GM12878 (cell line): ENCODE data around the gene MYG1. TPM values are rescaled to one million over a fixed set of nuclear protein-coding genes. Genes with fewer than 3 reads are reported as not detected.

Experiments
- ATAC-seq: fragments of 200-7000 bp; cut with Tn5 transposase; 3 replicates; pipeline ENCODE4 v1.9.1; 2020; ENCODE audit warnings: mild to moderate bottlenecking, moderate library complexity
- BruUV-seq: library from RNA; stranded (reverse); fragments of 400-500 nt; replicated peaks from 2 replicates; lab custom pipeline; 2021; lab: Mats Ljungman, UMichigan
- CTCF ChIA-PET: fragments of 300-600 bp; sonication (Branson Sonifier 250); formaldehyde crosslinking; extraction: SDS; loops from one replicate; lab custom pipeline; 2021; ENCODE audit warnings: inconsistent platforms; lab: Yijun Ruan, JAX
- POLR2A ChIA-PET: fragments of 350-600 bp; formaldehyde crosslinking; extraction: SDS; loops from one replicate; lab custom pipeline; 2021; ENCODE audit warnings: inconsistent platforms; lab: Charles Lee
- RAD21 ChIA-PET: fragments of 300-600 bp; sonication (Branson Sonifier 250); formaldehyde crosslinking; loops from one replicate; lab custom pipeline; 2023; ENCODE audit warnings: antibody characterized with exemption; ENCODE audit not compliant: unreplicated experiment; lab: Charles Lee
- SMC1A ChIA-PET: fragments of 300-600 bp; sonication (Branson Sonifier 250); formaldehyde crosslinking; loops from one replicate; lab custom pipeline; 2023; ENCODE audit not compliant: unreplicated experiment, uncharacterized antibody; lab: Charles Lee
- DNase-seq: peaks from one replicate; pipeline ENCODE4 v3.0.0-alpha.2; 2011; ENCODE audit warnings: low read depth, low spot score
- FAIRE-seq: peaks from 3 replicates; lab custom pipeline; 2011; peaks lifted over from hg19 to GRCh38; lab: Jason Lieb, UNC
- H2AFZ ChIP-seq: 2 replicates; pipeline ENCODE4 v1.6.0; 2011; ENCODE audit warnings: low read depth, low read length, control low read depth; ENCODE audit not compliant: control insufficient read depth
- H3K27ac ChIP-seq: 2 replicates; pipeline ENCODE4 v1.5.1; 2011; ENCODE audit warnings: control low read depth; ENCODE audit not compliant: control insufficient read depth, insufficient read depth
- H3K27me3 ChIP-seq, 2 experiments: replicated peaks in 1 of 2; 2 replicates each; pipeline versions ENCODE4 v1.6.0 to v1.6.1; 2011; ENCODE audit warnings: low read length in 1 of 2; ENCODE audit not compliant: control insufficient read depth in 2 of 2, insufficient read depth in 2 of 2
- H3K36me3 ChIP-seq, 2 experiments: 2 replicates each; pipeline ENCODE4 v1.5.1; 2011; ENCODE audit warnings: low read length in 1 of 2; ENCODE audit not compliant: control insufficient read depth in 2 of 2, insufficient read depth in 2 of 2
- H3K4me1 ChIP-seq: 2 replicates; pipeline ENCODE4 v1.6.1; 2011; ENCODE audit warnings: mild to moderate bottlenecking, low read length, moderate library complexity, mixed read lengths; ENCODE audit not compliant: control insufficient read depth, insufficient read depth
- H3K4me2 ChIP-seq: 2 replicates; pipeline ENCODE4 v1.6.0; 2011; ENCODE audit warnings: control low read depth; ENCODE audit not compliant: control insufficient read depth, insufficient read depth
- H3K4me3 ChIP-seq: fragments of 200-600 bp; sonication (generic); 2 replicates; pipeline ENCODE4 v1.5.1; 2016
- H3K79me2 ChIP-seq: 2 replicates; pipeline ENCODE4 v1.6.0; 2011; ENCODE audit warnings: low read length; ENCODE audit not compliant: control insufficient read depth, insufficient read depth
- H3K9ac ChIP-seq: 2 replicates; pipeline ENCODE4 v1.8.0; 2011; ENCODE audit warnings: low read length, control low read depth, mixed read lengths; ENCODE audit not compliant: control insufficient read depth, insufficient read depth
- H3K9me3 ChIP-seq: replicated peaks from 3 replicates; pipeline ENCODE4 v1.5.1; 2011; ENCODE audit warnings: mild to moderate bottlenecking, low read length; ENCODE audit not compliant: control insufficient read depth, insufficient read depth
- H4K20me1 ChIP-seq: 2 replicates; pipeline ENCODE4 v1.6.0; 2011; ENCODE audit not compliant: control insufficient read depth, insufficient read depth
- CBFB ChIP-seq: IDR thresholded peaks from 2 replicates; pipeline ENCODE4 v1.6.1; 2016; ENCODE audit warnings: antibody characterized with exemption, low read depth
- EGR1 ChIP-seq, 2 experiments: IDR thresholded peaks; 1 replicate in 1 of 2; 2 replicates in 1 of 2; pipeline ENCODE4 v1.6.1; 2011 to 2012; ENCODE audit warnings: low read depth in 2 of 2, low read length in 2 of 2, borderline replicate concordance in 1 of 2, mild to moderate bottlenecking in 1 of 2, moderate library complexity in 1 of 2
- RBBP5 ChIP-seq: fragments of 200-600 bp; sonication (generic); conservative IDR thresholded peaks from 2 replicates; pipeline ENCODE4 v1.6.1; 2016
- RUNX3 ChIP-seq: IDR thresholded peaks from 2 replicates; pipeline ENCODE4 v1.6.1; 2012; ENCODE audit warnings: low read length, inconsistent platforms
- SMAD5 ChIP-seq: IDR thresholded peaks from 2 replicates; pipeline ENCODE4 v1.6.1; 2016; ENCODE audit warnings: antibody characterized with exemption, low read depth
- SUPT20H ChIP-seq: IDR thresholded peaks from 2 replicates; pipeline ENCODE4 v1.6.1; 2011; ENCODE audit warnings: low read depth, mild to moderate bottlenecking, low read length, moderate library complexity, borderline replicate concordance; ENCODE audit not compliant: control insufficient read depth
- TCF7 ChIP-seq: IDR thresholded peaks from 2 replicates; pipeline ENCODE4 v1.6.1; 2014; ENCODE audit warnings: antibody characterized with exemption, borderline replicate concordance
- WRNIP1 ChIP-seq: IDR thresholded peaks from 2 replicates; pipeline ENCODE4 v1.6.1; 2011; ENCODE audit warnings: low read depth, low read length, improper control_type of control experiment, borderline replicate concordance
- WGBS: methylation state at CpG from one replicate; pipeline ENCODE4 v1.1.6; 2016; ENCODE audit warnings: low lambda C conversion rate; ENCODE audit not compliant: insufficient replicate concordance, insufficient coverage; ENCODE audit errors: missing lambda C conversion rate; 5-methylcytosine and 5-hydroxymethylcytosine counted together
- in situ Hi-C: fragments of 300-500 bp; cut with MboI; formaldehyde crosslinking; loops from 9 replicates; pipeline ENCODE4 v1.14.3; 2018; ENCODE audit warnings: mixed read lengths
- intact Hi-C: fragments of 100-400 bp; cut with micrococcal nuclease; formaldehyde crosslinking; loops from one replicate; pipeline ENCODE4 v1.14.2; 2022; ENCODE audit not compliant: unreplicated experiment
- polyA plus RNA-seq, 11 experiments: library from polyadenylated mRNA; depleted of rRNA in 4 of 11; unstranded in 6 of 11; stranded (reverse) in 5 of 11; fragments of >200 nt; fragmentation: Nextera tagmentation in 4 of 11; fragmentation: Illumina TruSeq in 1 of 11; extraction: Ambion mirVana in 4 of 11; extraction: Trizol in 1 of 11; gene quantifications; 1 replicate in 1 of 11; 2 replicates in 10 of 11; pipeline versions ENCODE4 v1.2.1 to v1.2.3, GENCODE V29; 2011 to 2016; ENCODE audit warnings: inconsistent platforms in 2 of 11, missing spikeins in 2 of 11, low read depth in 1 of 11
- total RNA-seq, 4 experiments: library from RNA; depleted of rRNA in 3 of 4; stranded (reverse); fragments of >200 nt in 3 of 4; fragmentation: Illumina TruSeq in 1 of 4; extraction: Trizol in 1 of 4; gene quantifications; 2 replicates each; pipeline versions ENCODE4 v1.2.1 to v1.2.3, GENCODE V29; 2013 to 2021
- TF ChIP-seq, protein P1 (sequence below): IDR thresholded peaks from 2 replicates; pipeline ENCODE4 v1.6.1; 2012; ENCODE audit warnings: low read length, inconsistent platforms
- TF ChIP-seq, protein P2 (sequence below): IDR thresholded peaks from 2 replicates; pipeline ENCODE4 v1.6.1; 2011; ENCODE audit warnings: low read depth, low read length, improper control_type of control experiment, borderline replicate concordance
- TF ChIP-seq, protein P3 (sequence below): fragments of 450-650 bp; formaldehyde crosslinking; IDR thresholded peaks from 2 replicates; pipeline ENCODE4 v1.4.0; 2022; ENCODE audit warnings: mild to moderate bottlenecking, moderate library complexity
- TF ChIP-seq, protein P4 (sequence below): IDR thresholded peaks from 2 replicates; pipeline ENCODE4 v1.6.1; 2011; ENCODE audit warnings: low read depth, mild to moderate bottlenecking, low read length, moderate library complexity, borderline replicate concordance; ENCODE audit errors: extremely low read depth
- TF ChIP-seq, protein P5 (sequence below): fragments of 450-650 bp; IDR thresholded peaks from 2 replicates; pipeline ENCODE4 v1.6.1; 2017; ENCODE audit warnings: mild to moderate bottlenecking, moderate library complexity

MYG1 gene
- total and polyA plus RNA-seq, 10 of the 15 experiments (the other 5 are each of a cell fraction or from before 2014, with no cell fraction given): 20.7 to 81.0 (median 49.4) TPM

DNA sequence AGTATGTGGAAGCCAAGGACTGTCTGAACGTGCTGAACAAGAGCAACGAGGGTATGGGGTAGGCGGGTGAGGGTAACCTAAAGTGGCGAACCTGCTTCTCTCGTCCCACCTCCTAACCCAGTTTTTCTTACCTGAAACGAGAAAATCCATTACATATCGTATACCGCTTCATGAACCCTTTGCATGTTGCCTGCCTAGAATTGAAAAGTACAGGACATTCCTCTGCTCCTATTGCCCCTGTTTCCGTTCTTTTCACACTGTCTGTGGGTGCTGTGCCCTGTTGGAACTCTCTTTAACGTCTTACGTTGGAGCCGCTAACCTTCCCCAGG lies 3.6 kb upstream of the MYG1 start:
- Histone ChIP-seq H3K4me1 (peaks cover 25% of the 10 kb centered on the region), H3K79me2 (peaks cover 28% of the 10 kb centered on the region), H2AFZ (peak overlapping the region; percentile 98), H3K27ac (peak overlapping the region; percentile 75), H3K4me2 (peak overlapping the region; percentile 70), H3K9ac (peak overlapping the region; percentile 87), H3K27me3 (no peaks in the 10 kb centered on the region), H3K9me3 (no peaks in the 10 kb centered on the region), H3K36me3 (peaks cover 7 to 17% of the 10 kb centered on the region in 2 experiments; a peak in 3 of 4 replicates), H4K20me1 (no peaks in the 10 kb centered on the region; the same call in 1 of the 2 replicates), H3K4me3 (peak overlapping the region; percentile 82)
- TF ChIP-seq, protein P1, sequence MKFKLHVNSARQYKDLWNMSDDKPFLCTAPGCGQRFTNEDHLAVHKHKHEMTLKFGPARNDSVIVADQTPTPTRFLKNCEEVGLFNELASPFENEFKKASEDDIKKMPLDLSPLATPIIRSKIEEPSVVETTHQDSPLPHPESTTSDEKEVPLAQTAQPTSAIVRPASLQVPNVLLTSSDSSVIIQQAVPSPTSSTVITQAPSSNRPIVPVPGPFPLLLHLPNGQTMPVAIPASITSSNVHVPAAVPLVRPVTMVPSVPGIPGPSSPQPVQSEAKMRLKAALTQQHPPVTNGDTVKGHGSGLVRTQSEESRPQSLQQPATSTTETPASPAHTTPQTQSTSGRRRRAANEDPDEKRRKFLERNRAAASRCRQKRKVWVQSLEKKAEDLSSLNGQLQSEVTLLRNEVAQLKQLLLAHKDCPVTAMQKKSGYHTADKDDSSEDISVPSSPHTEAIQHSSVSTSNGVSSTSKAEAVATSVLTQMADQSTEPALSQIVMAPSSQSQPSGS: no peak
- TF ChIP-seq TCF7: no peak
- TF ChIP-seq EGR1 (IDR thresholded peaks at IDR 0.05; ENCODE audit: borderline replicate concordance in 1 of 2, low read depth in 2 of 2, low read length in 2 of 2): no peak
- no peak for TF ChIP-seq RBBP5
- no peak for TF ChIP-seq SMAD5
- no peak for TF ChIP-seq RUNX3
- TF ChIP-seq CBFB: no peak
- TF ChIP-seq, protein P2, sequence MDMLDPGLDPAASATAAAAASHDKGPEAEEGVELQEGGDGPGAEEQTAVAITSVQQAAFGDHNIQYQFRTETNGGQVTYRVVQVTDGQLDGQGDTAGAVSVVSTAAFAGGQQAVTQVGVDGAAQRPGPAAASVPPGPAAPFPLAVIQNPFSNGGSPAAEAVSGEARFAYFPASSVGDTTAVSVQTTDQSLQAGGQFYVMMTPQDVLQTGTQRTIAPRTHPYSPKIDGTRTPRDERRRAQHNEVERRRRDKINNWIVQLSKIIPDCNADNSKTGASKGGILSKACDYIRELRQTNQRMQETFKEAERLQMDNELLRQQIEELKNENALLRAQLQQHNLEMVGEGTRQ: no peak
- TF ChIP-seq, protein P3, sequence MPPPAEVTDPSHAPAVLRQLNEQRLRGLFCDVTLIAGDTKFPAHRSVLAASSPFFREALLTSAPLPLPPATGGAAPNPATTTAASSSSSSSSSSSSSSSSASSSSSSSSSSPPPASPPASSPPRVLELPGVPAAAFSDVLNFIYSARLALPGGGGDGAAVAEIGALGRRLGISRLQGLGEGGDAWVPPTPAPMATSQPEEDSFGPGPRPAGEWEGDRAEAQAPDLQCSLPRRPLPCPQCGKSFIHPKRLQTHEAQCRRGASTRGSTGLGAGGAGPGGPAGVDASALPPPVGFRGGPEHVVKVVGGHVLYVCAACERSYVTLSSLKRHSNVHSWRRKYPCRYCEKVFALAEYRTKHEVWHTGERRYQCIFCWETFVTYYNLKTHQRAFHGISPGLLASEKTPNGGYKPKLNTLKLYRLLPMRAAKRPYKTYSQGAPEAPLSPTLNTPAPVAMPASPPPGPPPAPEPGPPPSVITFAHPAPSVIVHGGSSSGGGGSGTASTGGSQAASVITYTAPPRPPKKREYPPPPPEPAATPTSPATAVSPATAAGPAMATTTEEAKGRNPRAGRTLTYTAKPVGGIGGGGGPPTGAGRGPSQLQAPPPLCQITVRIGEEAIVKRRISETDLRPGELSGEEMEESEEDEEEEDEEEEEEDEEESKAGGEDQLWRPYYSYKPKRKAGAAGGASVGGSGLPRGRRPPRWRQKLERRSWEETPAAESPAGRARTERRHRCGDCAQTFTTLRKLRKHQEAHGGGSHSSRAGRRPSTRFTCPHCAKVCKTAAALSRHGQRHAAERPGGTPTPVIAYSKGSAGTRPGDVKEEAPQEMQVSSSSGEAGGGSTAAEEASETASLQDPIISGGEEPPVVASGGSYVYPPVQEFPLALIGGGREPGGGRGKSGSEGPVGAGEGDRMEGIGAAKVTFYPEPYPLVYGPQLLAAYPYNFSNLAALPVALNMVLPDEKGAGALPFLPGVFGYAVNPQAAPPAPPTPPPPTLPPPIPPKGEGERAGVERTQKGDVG (CRISPR knock-in tag): no peak
- no peak for TF ChIP-seq SUPT20H
- TF ChIP-seq WRNIP1: no peak
- TF ChIP-seq, protein P4, sequence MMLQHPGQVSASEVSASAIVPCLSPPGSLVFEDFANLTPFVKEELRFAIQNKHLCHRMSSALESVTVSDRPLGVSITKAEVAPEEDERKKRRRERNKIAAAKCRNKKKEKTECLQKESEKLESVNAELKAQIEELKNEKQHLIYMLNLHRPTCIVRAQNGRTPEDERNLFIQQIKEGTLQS: no peak
- TF ChIP-seq, protein P5, sequence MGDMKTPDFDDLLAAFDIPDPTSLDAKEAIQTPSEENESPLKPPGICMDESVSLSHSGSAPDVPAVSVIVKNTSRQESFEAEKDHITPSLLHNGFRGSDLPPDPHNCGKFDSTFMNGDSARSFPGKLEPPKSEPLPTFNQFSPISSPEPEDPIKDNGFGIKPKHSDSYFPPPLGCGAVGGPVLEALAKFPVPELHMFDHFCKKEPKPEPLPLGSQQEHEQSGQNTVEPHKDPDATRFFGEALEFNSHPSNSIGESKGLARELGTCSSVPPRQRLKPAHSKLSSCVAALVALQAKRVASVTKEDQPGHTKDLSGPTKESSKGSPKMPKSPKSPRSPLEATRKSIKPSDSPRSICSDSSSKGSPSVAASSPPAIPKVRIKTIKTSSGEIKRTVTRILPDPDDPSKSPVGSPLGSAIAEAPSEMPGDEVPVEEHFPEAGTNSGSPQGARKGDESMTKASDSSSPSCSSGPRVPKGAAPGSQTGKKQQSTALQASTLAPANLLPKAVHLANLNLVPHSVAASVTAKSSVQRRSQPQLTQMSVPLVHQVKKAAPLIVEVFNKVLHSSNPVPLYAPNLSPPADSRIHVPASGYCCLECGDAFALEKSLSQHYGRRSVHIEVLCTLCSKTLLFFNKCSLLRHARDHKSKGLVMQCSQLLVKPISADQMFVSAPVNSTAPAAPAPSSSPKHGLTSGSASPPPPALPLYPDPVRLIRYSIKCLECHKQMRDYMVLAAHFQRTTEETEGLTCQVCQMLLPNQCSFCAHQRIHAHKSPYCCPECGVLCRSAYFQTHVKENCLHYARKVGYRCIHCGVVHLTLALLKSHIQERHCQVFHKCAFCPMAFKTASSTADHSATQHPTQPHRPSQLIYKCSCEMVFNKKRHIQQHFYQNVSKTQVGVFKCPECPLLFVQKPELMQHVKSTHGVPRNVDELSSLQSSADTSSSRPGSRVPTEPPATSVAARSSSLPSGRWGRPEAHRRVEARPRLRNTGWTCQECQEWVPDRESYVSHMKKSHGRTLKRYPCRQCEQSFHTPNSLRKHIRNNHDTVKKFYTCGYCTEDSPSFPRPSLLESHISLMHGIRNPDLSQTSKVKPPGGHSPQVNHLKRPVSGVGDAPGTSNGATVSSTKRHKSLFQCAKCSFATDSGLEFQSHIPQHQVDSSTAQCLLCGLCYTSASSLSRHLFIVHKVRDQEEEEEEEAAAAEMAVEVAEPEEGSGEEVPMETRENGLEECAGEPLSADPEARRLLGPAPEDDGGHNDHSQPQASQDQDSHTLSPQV: no peak
- ChIA-PET RAD21 (interaction anchor here (0.7 to 6.2 kb wide), 17 partner anchors 13 to 193 kb away, joined by 3 to 43 read pairs (median 4); partner anchors contain the start of genes AAAS, ESPL1 and SOAT2), SMC1A (interaction anchor here (0.7 to 2.9 kb wide), 14 partner anchors 10 to 194 kb away, joined by 3 to 27 read pairs (median 5); partner anchors contain the start of genes AAAS, CSAD, ESPL1 and ZNF740), CTCF (interaction anchor here (0.6 to 12.9 kb wide), 20 partner anchors 8 to 230 kb away, joined by 3 to 315 read pairs (median 4); partner anchors contain the start of genes AAAS, ESPL1 and ITGB7), POLR2A (interaction anchor here (0.7 to 2.3 kb wide), 12 partner anchors 18 to 116 kb away, joined by 3 to 24 read pairs (median 5); partner anchors contain the start of genes AAAS, CSAD, ESPL1 and ZNF740)
- in situ Hi-C loops (no loop called here), intact Hi-C loops (loop anchor here (1.0 kb wide), 1 partner anchor 25 kb away; the partner anchor contains the start of gene AAAS)
- FAIRE-seq (no peak), ATAC-seq (peak; percentile 8), DNase-seq (no peak)
- BruUV-seq: TSS peak; percentile 80
- 2% methylated on average over 12 of the region's 12 CpGs for WGBS
